Measurements from ENCODE around the gene TCP10L. TPM values are rescaled to one million over a fixed set of nuclear protein-coding genes. Genes with fewer than 3 reads are reported as not detected.

The TCP10L gene
- total and polyA plus RNA-seq, 4 donors, result 1.1 to 8.0 (median 2.8) TPM

GRCh38 chr21:32535612-32536011 is 49.7 kb downstream of the TCP10L start:
- Histone ChIP-seq H3K4me1 (ENCODE audit: control insufficient read depth in 4 of 4, insufficient read depth in 4 of 4, low read length in 3 of 4) (no peaks in the 10 kb centered on the region), H3K27ac (ENCODE audit: low read depth in 1 of 2, low read length in 2 of 2) (no peak overlapping the region), H3K36me3 (ENCODE audit: control insufficient read depth in 4 of 4, insufficient read depth in 3 of 4, low read depth in 1 of 4, low read length in 3 of 4) (no peaks in the 10 kb centered on the region), H3K9me3 (ENCODE audit: control insufficient read depth in 4 of 4, low read length in 3 of 4) (no peaks in the 10 kb centered on the region), H3K4me3 (ENCODE audit: low read depth in 1 of 3, low read length in 3 of 3) (no peak overlapping the region), H3K27me3 (ENCODE audit: control insufficient read depth in 4 of 4, insufficient read depth in 4 of 4, low read length in 3 of 4) (no peaks in the 10 kb centered on the region), H3K9ac (ENCODE audit: low read depth in 1 of 2, low read length in 2 of 2) (no peak overlapping the region)
- TF ChIP-seq HNF4G (IDR thresholded peaks at IDR 0.05) (no peak), FOXA1 (IDR thresholded peaks at IDR 0.05) (no peak), GABPA (IDR thresholded peaks at IDR 0.05 in 1 of 2, conservative IDR thresholded peaks at IDR 0.05 in 1 of 2) (no peak), NR2F2 (IDR thresholded peaks at IDR 0.05) (no peak), CTCF (IDR thresholded peaks at IDR 0.05; ENCODE audit: low read depth, low read length, missing input control) (no peak), EGR1 (IDR thresholded peaks at IDR 0.05; ENCODE audit: low read depth in 2 of 2) (no peak), ATF3 (IDR thresholded peaks at IDR 0.05) (no peak), REST (IDR thresholded peaks at IDR 0.05) (no peak)
- WGBS, result 97% methylated on average over 7 of the region's 7 CpGs
- DNase-seq (ENCODE audit: low spot score), result no peak

GRCh38 chr21:32534113-32534512 is 51.2 kb downstream of the TCP10L start:
- WGBS, result 81% methylated on average over 8 of the region's 8 CpGs
- Histone ChIP-seq H3K27ac (ENCODE audit: low read depth in 1 of 2, low read length in 2 of 2) (no peak overlapping the region), H3K27me3 (ENCODE audit: control insufficient read depth in 4 of 4, insufficient read depth in 4 of 4, low read length in 3 of 4) (no peaks in the 10 kb centered on the region), H3K36me3 (ENCODE audit: control insufficient read depth in 4 of 4, insufficient read depth in 3 of 4, low read depth in 1 of 4, low read length in 3 of 4) (no peaks in the 10 kb centered on the region), H3K9me3 (ENCODE audit: control insufficient read depth in 4 of 4, low read length in 3 of 4) (no peaks in the 10 kb centered on the region), H3K9ac (ENCODE audit: low read depth in 1 of 2, low read length in 2 of 2) (no peak overlapping the region), H3K4me1 (ENCODE audit: control insufficient read depth in 4 of 4, insufficient read depth in 4 of 4, low read length in 3 of 4) (no peaks in the 10 kb centered on the region), H3K4me3 (ENCODE audit: low read depth in 1 of 3, low read length in 3 of 3) (no peak overlapping the region)
- DNase-seq (ENCODE audit: low spot score), result no peak
- no peak for TF ChIP-seq MAX (IDR thresholded peaks at IDR 0.05)
- TF ChIP-seq YY1 (IDR thresholded peaks at IDR 0.05), result no peak
- no peak for TF ChIP-seq CTCF (IDR thresholded peaks at IDR 0.05; ENCODE audit: low read depth, low read length, missing input control)
- TF ChIP-seq HNF4G (IDR thresholded peaks at IDR 0.05), result no peak
- TF ChIP-seq FOXA1 (IDR thresholded peaks at IDR 0.05), result no peak
- no peak for TF ChIP-seq SP1 (IDR thresholded peaks at IDR 0.05)
- no peak for TF ChIP-seq EGR1 (IDR thresholded peaks at IDR 0.05; ENCODE audit: low read depth in 2 of 2)
- TF ChIP-seq JUND (IDR thresholded peaks at IDR 0.05), result no peak
- TF ChIP-seq FOXA2 (IDR thresholded peaks at IDR 0.05), result no peak
- TF ChIP-seq HNF4A (conservative IDR thresholded peaks at IDR 0.05), result no peak
- no peak for TF ChIP-seq ATF3 (IDR thresholded peaks at IDR 0.05)
- TF ChIP-seq TAF1 (conservative IDR thresholded peaks at IDR 0.05), result no peak
- no peak for TF ChIP-seq RAD21 (IDR thresholded peaks at IDR 0.05)
- no peak for TF ChIP-seq NR2F2 (IDR thresholded peaks at IDR 0.05)
- no peak for TF ChIP-seq RXRA (IDR thresholded peaks at IDR 0.05)
- no peak for TF ChIP-seq ZBTB33 (IDR thresholded peaks at IDR 0.05)
- no peak for TF ChIP-seq GABPA (IDR thresholded peaks at IDR 0.05 in 1 of 2, conservative IDR thresholded peaks at IDR 0.05 in 1 of 2)
- TF ChIP-seq REST (IDR thresholded peaks at IDR 0.05), result no peak
